Fibroblast of peridontal ligament (primary cell): ENCODE data around the gene DENND4B.

ENCODE experiments used
- DNase-seq: peaks from one replicate; pipeline ENCODE4 v3.0.0-alpha.2; 2010; ENCODE audit errors: extremely low read depth

DENND4B gene

GRCh38 chr1:153968408-153968807, 21.9 kb upstream of the DENND4B start:
- no peak for DNase-seq

GRCh38 chr1:153968000-153968363, 21.5 kb upstream of the DENND4B start:
- DNase-seq, result no peak

- DNase-seq, result peak; percentile 98
Measured at GRCh38 chr1:153967107-153967999, 20.8 kb upstream of the DENND4B start, which contains the start of gene CREB3L4. Gene CREB3L4 (plus strand): TSS chr1:153967902. CDS start chr1:153968526, 624 bp downstream.

GRCh38 chr1:153963850-153964331, 17.4 kb upstream of the DENND4B start:
- no peak for DNase-seq

- peak; percentile 94 for DNase-seq
Measured at GRCh38 chr1:153963030-153963849, 16.7 kb upstream of the DENND4B start, which contains the start of gene SLC39A1. Gene SLC39A1 (minus strand): TSS chr1:153963537. CDS start chr1:153962715, 822 bp downstream.

GRCh38 chr1:153962088-153963029, 15.8 kb upstream of the DENND4B start:
- DNase-seq, result no peak

DNA sequence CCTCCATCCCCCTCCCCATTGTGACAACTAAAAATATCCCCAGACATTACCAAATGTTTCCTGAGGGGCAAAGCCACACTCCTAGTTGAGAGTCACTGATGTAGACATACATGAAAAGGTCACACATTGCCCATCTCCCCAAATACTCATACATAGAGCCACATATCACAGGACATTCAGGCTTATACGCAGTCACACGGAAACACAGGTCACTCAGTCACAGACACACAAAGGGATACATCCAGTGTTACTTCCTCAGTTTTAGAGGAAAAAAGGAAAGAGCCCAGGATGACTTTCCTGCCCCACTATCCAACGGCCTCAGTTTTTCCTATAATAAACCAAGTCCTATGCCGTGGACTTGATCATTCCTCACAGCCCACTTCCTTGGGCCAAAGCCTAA, 14.9 kb upstream of the DENND4B start:
- no peak for DNase-seq

GRCh38 chr1:153960206-153960605, 13.7 kb upstream of the DENND4B start:
- no peak for DNase-seq

GRCh38 chr1:153959454-153959853, 12.9 kb upstream of the DENND4B start:
- DNase-seq, result no peak

GRCh38 chr1:153958961-153959260, 12.4 kb upstream of the DENND4B start:
- DNase-seq, result no peak

DNA sequence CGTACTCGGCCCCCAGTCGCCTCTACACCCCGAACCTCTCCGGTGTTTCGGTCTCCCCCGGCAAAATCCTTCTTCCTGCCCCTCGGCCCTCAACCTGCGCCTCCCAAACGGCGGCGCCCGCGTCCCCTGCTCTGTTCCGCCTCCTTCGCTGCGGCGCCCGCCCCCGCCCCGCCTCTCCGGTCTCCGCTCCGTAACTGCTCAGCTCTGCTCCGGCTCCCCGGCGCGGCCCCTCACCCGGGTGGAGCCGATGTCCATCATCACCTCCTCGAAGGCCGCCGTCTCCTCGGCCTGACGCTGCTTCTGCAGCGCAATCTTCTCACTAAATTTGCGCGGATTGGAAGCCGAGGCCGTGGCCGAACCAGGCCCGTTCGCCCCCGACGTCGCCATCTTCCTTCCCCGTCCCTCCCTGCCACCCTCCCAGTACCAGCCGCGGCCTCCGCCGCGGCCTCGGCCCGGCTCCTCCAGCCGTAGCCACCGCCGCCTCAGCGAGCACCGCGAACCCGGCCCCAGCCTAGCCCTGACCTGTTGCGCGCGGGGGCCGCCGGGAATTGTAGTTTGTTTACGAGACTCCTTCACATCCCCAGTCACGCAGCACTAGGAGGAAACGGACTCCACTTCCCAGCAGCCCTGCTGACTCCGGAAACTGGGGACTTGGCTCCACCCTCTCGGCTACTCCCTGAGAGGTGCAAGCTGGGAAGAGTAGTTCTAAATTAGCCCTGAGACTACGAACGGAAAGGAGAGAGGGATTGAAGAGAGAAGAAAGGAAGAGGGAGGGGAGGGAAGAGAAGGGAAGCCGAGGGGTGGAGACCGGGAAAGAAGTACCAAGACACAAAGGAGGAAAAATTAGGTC, 11.8 kb upstream of the DENND4B start, which contains the start of gene CRTC2:
Gene CRTC2, minus strand, starts transcription at position 502 of the 850 bp plus-strand sequence. Its CDS starts 115 bp downstream, at position 387.
- peak; percentile 98 for DNase-seq

- DNase-seq, result no peak
Measured at GRCh38 chr1:153957744-153958110, 11.2 kb upstream of the DENND4B start.

DNA sequence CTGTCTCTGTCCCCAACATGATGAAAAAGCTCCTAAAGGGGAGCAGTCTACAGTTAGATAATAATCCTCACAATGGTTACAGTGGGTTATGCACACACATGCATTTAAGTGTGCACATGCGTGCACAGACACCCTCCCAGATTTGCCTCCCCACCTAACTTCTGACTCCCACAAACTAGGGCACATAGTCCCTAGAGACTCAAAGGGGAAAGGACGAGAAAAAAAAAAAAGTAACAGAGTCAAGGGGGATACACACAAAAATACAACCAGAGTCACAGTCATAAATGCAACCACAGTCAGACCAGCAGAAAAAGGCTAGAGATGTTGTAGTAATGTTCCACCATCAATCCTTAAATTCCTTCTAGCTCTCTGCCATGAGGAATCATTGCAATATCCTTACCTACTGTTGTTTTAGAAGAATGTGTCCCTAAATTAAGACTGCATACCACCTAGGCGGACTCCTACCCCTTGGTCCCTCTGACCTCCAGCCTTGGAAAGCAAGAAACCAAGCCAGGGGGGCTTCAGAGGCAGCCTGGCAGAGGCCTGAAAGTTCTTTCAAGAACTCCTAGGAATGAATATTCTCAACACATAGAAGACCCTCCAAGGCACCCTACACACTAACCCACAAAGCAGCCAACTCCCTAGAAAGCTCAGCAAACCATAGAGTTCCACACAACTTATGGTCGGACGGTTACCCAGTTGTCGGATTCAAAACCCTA, 10.6 kb upstream of the DENND4B start:
- DNase-seq, result no peak

DNA sequence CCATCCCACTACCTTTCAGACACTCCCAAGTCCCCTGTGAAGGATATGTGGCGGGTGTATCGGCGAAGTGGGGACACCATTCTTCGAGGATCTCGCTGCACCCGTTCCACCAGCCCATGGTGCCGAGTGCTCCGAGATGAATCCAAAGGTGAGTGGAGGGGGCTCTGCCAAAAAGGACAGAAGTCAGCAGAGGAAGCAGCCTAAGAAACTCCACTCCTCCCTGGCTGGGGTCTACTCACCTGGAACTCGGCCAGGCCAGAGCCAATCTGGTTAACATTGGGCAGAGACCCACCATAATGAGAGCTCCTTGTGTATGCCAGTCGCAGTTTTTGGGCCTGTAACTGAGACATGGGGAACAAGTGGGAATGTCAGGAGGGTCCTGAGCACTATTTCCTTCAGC, 8.3 kb upstream of the DENND4B start:
- DNase-seq, result no peak

DNA sequence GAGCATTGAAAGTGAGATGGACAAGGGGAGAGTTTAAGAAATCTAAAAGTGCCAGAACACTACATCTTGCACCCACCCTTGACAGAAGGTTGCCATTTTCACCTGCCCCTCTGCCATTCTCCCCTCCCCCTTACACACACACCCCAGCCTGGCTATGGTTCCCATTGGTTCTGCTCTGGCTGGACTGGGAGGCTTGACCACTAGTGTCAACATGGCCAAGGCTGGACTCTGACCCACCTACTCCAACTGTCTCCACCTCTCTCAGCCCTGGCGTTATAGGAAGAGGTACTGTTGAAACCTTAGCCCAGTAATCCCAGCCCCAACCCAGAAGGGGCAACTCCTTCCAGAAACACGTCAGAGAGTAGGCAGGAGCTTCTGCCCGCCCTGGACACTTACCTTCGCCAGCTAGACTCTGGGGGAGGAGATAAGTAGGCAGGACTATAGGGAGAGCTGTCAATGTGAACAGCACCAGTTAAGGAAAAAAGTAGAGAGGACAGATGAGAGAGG, 7.4 kb upstream of the DENND4B start:
- DNase-seq, result no peak

GRCh38 chr1:153951801-153952200, 5.3 kb upstream of the DENND4B start:
- DNase-seq, result no peak

DNA sequence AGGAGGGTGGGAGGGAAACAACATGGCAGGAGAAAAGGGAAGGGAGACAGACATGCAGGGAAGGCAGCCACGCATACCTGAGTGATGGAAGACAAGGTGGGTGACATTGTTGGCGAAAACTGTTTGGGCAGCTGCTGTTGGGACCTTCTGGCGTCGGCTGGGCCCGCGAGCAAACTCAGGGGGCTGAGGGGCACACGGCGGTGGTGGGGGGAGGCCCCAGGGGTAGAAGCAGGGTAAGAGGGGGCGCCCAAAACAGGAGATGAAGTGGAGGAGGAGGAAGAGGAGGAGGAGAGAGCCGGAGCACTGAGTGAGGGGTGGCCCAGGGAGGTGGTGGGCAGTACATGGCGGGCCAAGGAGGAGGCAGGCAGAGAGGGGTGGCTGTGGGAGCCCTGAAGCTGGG, 4.7 kb upstream of the DENND4B start:
- DNase-seq, result no peak

DNA sequence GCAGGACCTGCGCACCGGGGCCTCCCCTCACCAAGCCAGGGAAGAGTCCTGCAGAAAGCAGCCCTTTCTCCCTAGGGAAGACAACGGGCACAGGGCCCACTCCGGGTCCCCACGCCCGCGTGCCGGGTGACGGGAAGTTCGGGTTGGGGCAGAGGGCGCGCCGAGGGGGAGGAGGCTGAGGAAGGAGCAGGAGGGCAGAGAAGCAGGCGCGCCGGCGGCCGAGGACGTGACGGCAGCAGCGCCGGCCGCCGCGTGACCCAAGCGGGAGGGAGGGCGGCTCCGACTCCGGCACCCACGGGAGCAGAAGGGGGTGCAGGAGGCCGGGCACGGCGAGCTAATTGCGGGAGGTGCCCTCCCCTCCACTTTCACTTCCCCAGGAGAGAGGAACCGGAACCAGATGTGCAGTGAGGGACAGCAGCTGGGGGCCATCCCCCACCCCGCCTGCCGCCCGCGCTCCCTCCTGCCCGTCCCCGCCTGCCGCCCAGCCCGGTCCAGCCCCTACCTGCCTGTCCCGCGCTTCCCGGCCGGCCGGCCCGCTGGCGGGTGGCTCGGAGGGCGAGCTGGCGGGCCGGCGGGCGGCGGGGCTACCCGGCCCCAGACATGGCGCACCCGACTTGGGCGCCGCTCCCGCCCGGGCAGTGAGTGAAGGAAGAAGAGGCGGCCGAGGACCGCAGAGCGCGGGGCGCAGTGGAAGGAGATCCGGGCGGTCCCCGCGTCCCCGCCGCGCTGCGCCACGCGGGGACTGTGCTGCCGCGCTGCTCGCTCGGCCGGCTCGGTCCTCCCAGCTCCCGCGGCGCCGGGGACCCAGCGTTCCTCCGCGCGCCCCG, 510 bp downstream of the DENND4B start:
- peak; percentile 72 for DNase-seq
